ENCODE results near the gene SORBS1.

The SORBS1 gene

GRCh38 chr10:95304463-95304862 is 256.7 kb downstream of the SORBS1 start (continued):
- TF ChIP-seq ZNF791 (tag by site-specific recombination; IDR thresholded peaks at IDR 0.05) (no peak), ZNF37A (tag by site-specific recombination; IDR thresholded peaks at IDR 0.05) (no peak), ZNF585B (tag by site-specific recombination; IDR thresholded peaks at IDR 0.05) (no peak), ZNF580 (tag by site-specific recombination; IDR thresholded peaks at IDR 0.05) (no peak), ZFHX2 (tag by site-specific recombination; conservative IDR thresholded peaks at IDR 0.05) (no peak), ZEB2 (tag by site-specific recombination; IDR thresholded peaks at IDR 0.05) (no peak), ZNF837 (tag by site-specific recombination; IDR thresholded peaks at IDR 0.05) (no peak), ZNF488 (tag by site-specific recombination; IDR thresholded peaks at IDR 0.05) (no peak), PRDM4 (tag by site-specific recombination; IDR thresholded peaks at IDR 0.05) (no peak)

GRCh38 chr10:95303950-95304349 is 257.2 kb downstream of the SORBS1 start:
- no peak overlapping the region for H3K27ac ChIP-seq (ENCODE audit: extremely low read depth, low read depth, low read length)
- no peak for TF ChIP-seq ZNF707 (tag by site-specific recombination; IDR thresholded peaks at IDR 0.05)
- TF ChIP-seq ZSCAN5A (tag by site-specific recombination; IDR thresholded peaks at IDR 0.05), result no peak
- TF ChIP-seq ZBTB7A (tag by site-specific recombination; IDR thresholded peaks at IDR 0.05; ENCODE audit: low read depth), result no peak
- no peak for TF ChIP-seq ZBTB26 (tag by site-specific recombination; optimal IDR thresholded peaks at IDR 0.05)
- TF ChIP-seq ZNF791 (tag by site-specific recombination; IDR thresholded peaks at IDR 0.05), result no peak
- TF ChIP-seq ZBTB20 (tag by site-specific recombination; IDR thresholded peaks at IDR 0.05), result no peak
- TF ChIP-seq ZNF837 (tag by site-specific recombination; IDR thresholded peaks at IDR 0.05), result no peak
- TF ChIP-seq ZNF549 (tag by site-specific recombination; IDR thresholded peaks at IDR 0.05), result no peak
- TF ChIP-seq ZNF488 (tag by site-specific recombination; IDR thresholded peaks at IDR 0.05), result no peak
- no peak for TF ChIP-seq SCRT2 (tag by site-specific recombination; IDR thresholded peaks at IDR 0.05)
- H3K4me3 ChIP-seq (ENCODE audit: low read depth, low read length), result no peak overlapping the region
- POLR2A ChIA-PET, result no interaction called here
- peaks cover 15% of the 10 kb centered on the region for H3K4me1 ChIP-seq (ENCODE audit: control insufficient read depth, insufficient read depth, low read length)
- CTCF ChIA-PET, result interaction anchor here (1.5 kb wide), 2 partner anchors 57 to 70 kb away, joined by 4 to 8 read pairs; no protein-coding TSS in a partner anchor
- no peaks in the 10 kb centered on the region for H3K9me3 ChIP-seq (ENCODE audit: control insufficient read depth, insufficient read depth, low read depth, low read length)
- no peaks in the 10 kb centered on the region for H3K36me3 ChIP-seq (ENCODE audit: control insufficient read depth in 2 of 2, insufficient read depth in 1 of 2, low read length in 2 of 2)

- TF ChIP-seq MEIS1 (CRISPR knock-in tag; IDR thresholded peaks at IDR 0.05; ENCODE audit: borderline replicate concordance) (no peak), ZNF600 (tag by site-specific recombination; IDR thresholded peaks at IDR 0.05) (0 out of 2 replicates have a peak, but pooled peaks have one; percentile 28), ZNF37A (tag by site-specific recombination; IDR thresholded peaks at IDR 0.05) (no peak), ZNF843 (tag by site-specific recombination; IDR thresholded peaks at IDR 0.05) (no peak), WT1 (tag by site-specific recombination; IDR thresholded peaks at IDR 0.05) (no peak), ZNF585B (tag by site-specific recombination; IDR thresholded peaks at IDR 0.05) (no peak), YY1 (tag by site-specific recombination; IDR thresholded peaks at IDR 0.05) (no peak)
- ChIA-PET CTCF (interaction anchor here (0.5 to 1.5 kb wide), 3 partner anchors 10 to 70 kb away, joined by 3 to 8 read pairs (median 4); no protein-coding TSS in a partner anchor), POLR2A (no interaction called here)
- Histone ChIP-seq H3K27ac (ENCODE audit: extremely low read depth, low read depth, low read length) (no peak overlapping the region), H3K4me3 (ENCODE audit: low read depth, low read length) (no peak overlapping the region), H3K4me1 (ENCODE audit: control insufficient read depth, insufficient read depth, low read length) (peaks cover 14% of the 10 kb centered on the region), H3K36me3 (ENCODE audit: control insufficient read depth in 2 of 2, insufficient read depth in 1 of 2, low read length in 2 of 2) (no peaks in the 10 kb centered on the region), H3K9me3 (ENCODE audit: control insufficient read depth, insufficient read depth, low read depth, low read length) (no peaks in the 10 kb centered on the region)
Measured at GRCh38 chr10:95303535-95303934, 257.6 kb downstream of the SORBS1 start.

Data from HEK293 (cell line).